H9 (cell line): ENCODE data around the gene AFF2. TPM values are rescaled to one million over a fixed set of nuclear protein-coding genes. Genes with fewer than 3 reads are reported as not detected.

Experiments
- DNase-seq: peaks from one replicate; pipeline ENCODE4 v3.0.0-alpha.2; 2017
- H2AFZ ChIP-seq: one replicate; pipeline ENCODE4 v1.6.1; 2013; ENCODE audit warnings: mild to moderate bottlenecking, low read length, control low read depth, moderate library complexity
- H2AK5ac ChIP-seq: 2 replicates; pipeline ENCODE4 v1.6.1; 2013; ENCODE audit warnings: low read length, control low read depth, mixed read lengths; ENCODE audit not compliant: insufficient read length
- H2BK120ac ChIP-seq: one replicate; pipeline ENCODE4 v1.6.1; 2013; ENCODE audit warnings: low read depth, mild to moderate bottlenecking, low read length, control low read depth, inconsistent platforms; ENCODE audit not compliant: poor library complexity, severe bottlenecking
- H2BK12ac ChIP-seq: 2 replicates; pipeline ENCODE4 v1.6.1; 2013; ENCODE audit warnings: low read length, control low read depth, mixed read lengths, low read depth; ENCODE audit not compliant: insufficient read length
- H2BK15ac ChIP-seq: 2 replicates; pipeline ENCODE4 v1.6.1; 2013; ENCODE audit warnings: low read depth, low read length, control low read depth
- H2BK20ac ChIP-seq: one replicate; pipeline ENCODE4 v1.6.1; 2013; ENCODE audit warnings: low read depth, mild to moderate bottlenecking, low read length, control low read depth, inconsistent platforms; ENCODE audit not compliant: poor library complexity, severe bottlenecking
- H2BK5ac ChIP-seq: 2 replicates; pipeline ENCODE4 v1.6.1; 2013; ENCODE audit warnings: low read length, control low read depth, mixed read lengths; ENCODE audit not compliant: insufficient read length
- H3K14ac ChIP-seq: 2 replicates; pipeline ENCODE4 v1.6.1; 2013; ENCODE audit warnings: low read length, control low read depth; ENCODE audit not compliant: insufficient read depth
- H3K18ac ChIP-seq: 2 replicates; pipeline ENCODE4 v1.6.1; 2013; ENCODE audit warnings: low read depth, mild to moderate bottlenecking, mixed read lengths, low read length, control low read depth; ENCODE audit not compliant: insufficient read length
- H3K23ac ChIP-seq: 2 replicates; pipeline ENCODE4 v1.6.1; 2013; ENCODE audit warnings: low read length, control low read depth, mixed read lengths, low read depth; ENCODE audit not compliant: insufficient read length
- H3K23me2 ChIP-seq: 2 replicates; pipeline ENCODE4 v1.6.1; 2013; ENCODE audit warnings: low read depth, mild to moderate bottlenecking, mixed read lengths, low read length, control low read depth; ENCODE audit not compliant: insufficient read length, poor library complexity, severe bottlenecking
- H3K27ac ChIP-seq: 2 replicates; pipeline ENCODE4 v1.5.1; 2013; ENCODE audit warnings: low read length, control low read depth, mixed read lengths, low read depth; ENCODE audit not compliant: insufficient read length
- H3K27me3 ChIP-seq: 2 replicates; pipeline ENCODE4 v1.6.1; 2013; ENCODE audit warnings: low read length, control low read depth, inconsistent platforms; ENCODE audit not compliant: insufficient read depth
- H3K4ac ChIP-seq: 2 replicates; pipeline ENCODE4 v1.6.1; 2013; ENCODE audit warnings: low read depth, mild to moderate bottlenecking, control low read depth, inconsistent platforms, low read length, moderate library complexity
- H3K4me1 ChIP-seq: 2 replicates; pipeline ENCODE4 v1.6.1; 2013; ENCODE audit warnings: low read length, control low read depth, inconsistent platforms; ENCODE audit not compliant: insufficient read depth
- H3K4me2 ChIP-seq: 2 replicates; pipeline ENCODE4 v1.6.1; 2013; ENCODE audit warnings: low read length, control low read depth, mixed read lengths; ENCODE audit not compliant: insufficient read length, insufficient read depth
- H3K56ac ChIP-seq: 2 replicates; pipeline ENCODE4 v1.6.1; 2013; ENCODE audit warnings: low read depth, mild to moderate bottlenecking, mixed read lengths, low read length, control low read depth; ENCODE audit not compliant: insufficient read length
- H3K79me1 ChIP-seq: 2 replicates; pipeline ENCODE4 v1.6.1; 2013; ENCODE audit warnings: low read depth, mild to moderate bottlenecking, moderate library complexity, low read length, control low read depth, inconsistent platforms; ENCODE audit not compliant: insufficient read depth, poor library complexity, severe bottlenecking
- H3K79me2 ChIP-seq: 2 replicates; pipeline ENCODE4 v1.6.1; 2013; ENCODE audit warnings: low read length, control low read depth, inconsistent platforms; ENCODE audit not compliant: insufficient read depth
- H3K9ac ChIP-seq: 2 replicates; pipeline ENCODE4 v1.6.1; 2013; ENCODE audit warnings: low read length, control low read depth, mixed read lengths; ENCODE audit not compliant: insufficient read length; ENCODE audit errors: extremely low read depth
- H3K9me3 ChIP-seq: one replicate; pipeline ENCODE4 v1.6.1; 2013; ENCODE audit warnings: low read depth, low read length, inconsistent platforms; ENCODE audit not compliant: control insufficient read depth
- H3T11ph ChIP-seq: one replicate; pipeline ENCODE4 v1.6.1; 2013; ENCODE audit warnings: mild to moderate bottlenecking, low read length, control low read depth, inconsistent platforms
- H4K20me1 ChIP-seq: one replicate; pipeline ENCODE4 v1.6.1; 2013; ENCODE audit not compliant: control insufficient read depth, insufficient read length, insufficient read depth
- H4K5ac ChIP-seq: 2 replicates; pipeline ENCODE4 v1.6.1; 2013; ENCODE audit warnings: low read depth, mild to moderate bottlenecking, mixed read lengths, low read length, control low read depth; ENCODE audit not compliant: insufficient read length
- H4K8ac ChIP-seq: replicated peaks from 2 replicates; pipeline ENCODE4 v1.6.1; 2013; ENCODE audit warnings: low read length, control low read depth, mixed read lengths, low read depth; ENCODE audit not compliant: insufficient read length
- H4K91ac ChIP-seq: 2 replicates; pipeline ENCODE4 v1.6.1; 2013; ENCODE audit warnings: low read depth, mild to moderate bottlenecking, moderate library complexity, mixed read lengths, low read length, control low read depth; ENCODE audit not compliant: insufficient read length
- H3K27ac Mint-ChIP-seq, 3 experiments: 2 replicates in 2 of 3; 3 replicates in 1 of 3; pipeline ENCODE4 v1.8.0; 2020 to 2021; ENCODE audit warnings: mixed read lengths in 3 of 3, mild to moderate bottlenecking in 1 of 3, moderate library complexity in 1 of 3
- H3K27me3 Mint-ChIP-seq: 2 replicates; pipeline ENCODE4 v1.8.0; 2021; ENCODE audit warnings: low read depth, mild to moderate bottlenecking, moderate library complexity, mixed read lengths
- H3K36me3 Mint-ChIP-seq, 3 experiments: 2 replicates in 2 of 3; 3 replicates in 1 of 3; pipeline ENCODE4 v1.8.0; 2020 to 2021; ENCODE audit warnings: low read depth in 3 of 3, mixed read lengths in 3 of 3; ENCODE audit not compliant: insufficient read depth in 1 of 3
- H3K4me1 Mint-ChIP-seq, 2 experiments: 2 replicates each; pipeline ENCODE4 v1.8.0; 2020; ENCODE audit warnings: mixed read lengths in 2 of 2
- H3K4me3 Mint-ChIP-seq, 2 experiments: 2 replicates in 1 of 2; 3 replicates in 1 of 2; pipeline ENCODE4 v1.8.0; 2020 to 2021; ENCODE audit warnings: mild to moderate bottlenecking in 2 of 2, mixed read lengths in 2 of 2, moderate library complexity in 1 of 2
- H3K9me3 Mint-ChIP-seq, 2 experiments: 2 replicates in 1 of 2; 3 replicates in 1 of 2; pipeline ENCODE4 v1.8.0; 2020; ENCODE audit warnings: mild to moderate bottlenecking in 2 of 2, mixed read lengths in 2 of 2, moderate library complexity in 1 of 2
- WGBS: extraction: QIAGEN DNeasy Blood & Tissue Kit; methylation state at CpG from one replicate; pipeline ENCODE4 v1.1.7; 2013; ENCODE audit warnings: missing lambda C conversion rate, low lambda C conversion rate, mixed read lengths; ENCODE audit not compliant: insufficient read length; ENCODE audit errors: extremely low coverage; 5-methylcytosine and 5-hydroxymethylcytosine counted together
- total RNA-seq: library from RNA; stranded (reverse); gene quantifications from 2 replicates; pipeline ENCODE4 v1.2.1, GENCODE V29; 2021
- TF ChIP-seq, protein P1 (sequence below): fragments of 200-600 bp; sonication (generic); conservative IDR thresholded peaks from 3 replicates; pipeline ENCODE4 v1.8.0; 2021; ENCODE audit warnings: antibody characterized with exemption, mild to moderate bottlenecking

The AFF2 gene
- total RNA-seq, 1 experiment from 2014 or later = 14.6 TPM

DNA sequence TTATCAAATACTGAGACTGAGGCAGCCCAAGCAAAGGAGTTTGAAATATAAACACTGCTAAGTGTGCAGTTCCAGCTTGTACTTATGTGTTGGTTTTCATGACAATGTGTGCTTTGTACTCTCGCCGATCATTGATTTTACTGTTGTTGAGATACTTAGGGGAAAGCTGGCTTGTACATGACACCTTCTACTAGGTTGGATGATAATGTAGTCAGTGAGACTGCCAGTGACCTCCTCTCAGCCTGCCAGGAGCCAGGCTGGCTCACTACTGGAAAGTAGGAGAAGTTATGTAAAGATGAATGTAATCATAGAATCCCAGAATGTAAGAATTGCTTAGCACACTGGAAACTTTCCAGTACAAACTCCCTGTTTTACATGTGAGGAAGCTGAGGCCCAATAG lies 132.0 kb downstream of the AFF2 start:
- Histone ChIP-seq H2BK5ac (no peak overlapping the region), H3K23me2 (no peaks in the 10 kb centered on the region), H3K14ac (no peak overlapping the region), H3K27me3 (no peaks in the 10 kb centered on the region), H3K9ac (no peak overlapping the region), H3K23ac (no peak overlapping the region), H2AFZ (no peak overlapping the region), H3K79me1 (no peaks in the 10 kb centered on the region), H3T11ph (no peak overlapping the region), H2AK5ac (no peak overlapping the region), H3K4me2 (no peak overlapping the region), H4K8ac (no peak overlapping the region), H3K9me3 (peaks cover 44% of the 10 kb centered on the region), H3K79me2 (no peaks in the 10 kb centered on the region), H2BK120ac (no peak overlapping the region), H3K4ac (no peak overlapping the region), H2BK12ac (no peak overlapping the region), H4K5ac (no peak overlapping the region), H2BK15ac (no peak overlapping the region), H4K20me1 (no peaks in the 10 kb centered on the region), H3K4me1 (no peaks in the 10 kb centered on the region), H3K18ac (no peak overlapping the region), H3K27ac (no peak overlapping the region), H4K91ac (no peak overlapping the region), H3K56ac (no peak overlapping the region), H2BK20ac (no peak overlapping the region)
- WGBS = no CpG with 5 or more reads among the region's 2 CpGs
- Mint-ChIP-seq H3K4me1 (no peaks in the 10 kb centered on the region), H3K9me3 (peaks cover 50 to 63% of the 10 kb centered on the region in 2 experiments), H3K36me3 (peaks cover 0 to under 1% (median 0%) of the 10 kb centered on the region in 3 experiments; a peak in 1 of 7 replicates), H3K4me3 (no peak overlapping the region), H3K27me3 (no peaks in the 10 kb centered on the region; the same call in 1 of the 2 replicates), H3K27ac (no peak overlapping the region)
- TF ChIP-seq, protein P1, sequence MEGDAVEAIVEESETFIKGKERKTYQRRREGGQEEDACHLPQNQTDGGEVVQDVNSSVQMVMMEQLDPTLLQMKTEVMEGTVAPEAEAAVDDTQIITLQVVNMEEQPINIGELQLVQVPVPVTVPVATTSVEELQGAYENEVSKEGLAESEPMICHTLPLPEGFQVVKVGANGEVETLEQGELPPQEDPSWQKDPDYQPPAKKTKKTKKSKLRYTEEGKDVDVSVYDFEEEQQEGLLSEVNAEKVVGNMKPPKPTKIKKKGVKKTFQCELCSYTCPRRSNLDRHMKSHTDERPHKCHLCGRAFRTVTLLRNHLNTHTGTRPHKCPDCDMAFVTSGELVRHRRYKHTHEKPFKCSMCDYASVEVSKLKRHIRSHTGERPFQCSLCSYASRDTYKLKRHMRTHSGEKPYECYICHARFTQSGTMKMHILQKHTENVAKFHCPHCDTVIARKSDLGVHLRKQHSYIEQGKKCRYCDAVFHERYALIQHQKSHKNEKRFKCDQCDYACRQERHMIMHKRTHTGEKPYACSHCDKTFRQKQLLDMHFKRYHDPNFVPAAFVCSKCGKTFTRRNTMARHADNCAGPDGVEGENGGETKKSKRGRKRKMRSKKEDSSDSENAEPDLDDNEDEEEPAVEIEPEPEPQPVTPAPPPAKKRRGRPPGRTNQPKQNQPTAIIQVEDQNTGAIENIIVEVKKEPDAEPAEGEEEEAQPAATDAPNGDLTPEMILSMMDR = no peak
- no peak for DNase-seq
